Keratinocyte (primary cell): ENCODE measurements around the gene MYO9A. TPM values are rescaled to one million over a fixed set of nuclear protein-coding genes. Genes with fewer than 3 reads are reported as not detected.

ENCODE experiments used
- DNase-seq: peaks from one replicate; pipeline ENCODE4 v3.0.0-alpha.2; 2011; ENCODE audit warnings: low read depth, missing footprints, low spot score
- FAIRE-seq: peaks from 2 replicates; lab custom pipeline; 2011; peaks lifted over from hg19 to GRCh38; lab: Jason Lieb, UNC
- H2AFZ ChIP-seq: 2 replicates; pipeline ENCODE4 v1.6.0; 2012; ENCODE audit warnings: low read length, control low read depth, inconsistent platforms; ENCODE audit not compliant: control insufficient read depth
- H3K27ac ChIP-seq: 2 replicates; pipeline ENCODE4 v1.5.1; 2011; ENCODE audit warnings: low read length; ENCODE audit not compliant: control insufficient read depth, insufficient read depth
- H3K27me3 ChIP-seq: 3 replicates; pipeline ENCODE4 v1.6.0; 2011; ENCODE audit warnings: low read length; ENCODE audit not compliant: control insufficient read depth, insufficient read depth; ENCODE audit errors: extremely low read depth
- H3K36me3 ChIP-seq, 2 experiments: 2 replicates in 1 of 2; 3 replicates in 1 of 2; pipeline ENCODE4 v1.5.1; 2011; ENCODE audit warnings: low read length in 2 of 2, mild to moderate bottlenecking in 1 of 2; ENCODE audit not compliant: control insufficient read depth in 2 of 2, insufficient read depth in 2 of 2; ENCODE audit errors: extremely low read depth in 1 of 2
- H3K4me1 ChIP-seq: 3 replicates; pipeline ENCODE4 v1.5.1; 2011; ENCODE audit warnings: low read length; ENCODE audit not compliant: control insufficient read depth, insufficient read depth; ENCODE audit errors: extremely low read depth
- H3K4me2 ChIP-seq: 3 replicates; pipeline ENCODE4 v1.6.0; 2011; ENCODE audit warnings: low read depth, low read length; ENCODE audit not compliant: control insufficient read depth, insufficient read depth; ENCODE audit errors: extremely low read depth
- H3K4me3 ChIP-seq, 3 experiments: fragments of 200-600 bp in 1 of 3; sonication (generic) in 1 of 3; 2 replicates in 2 of 3; 3 replicates in 1 of 3; pipeline ENCODE4 v1.5.1; 2011 to 2016; ENCODE audit warnings: low read length in 3 of 3, mild to moderate bottlenecking in 3 of 3, control low read depth in 2 of 3, inconsistent platforms in 1 of 3, low read depth in 1 of 3, mixed read lengths in 1 of 3, mixed run types in 1 of 3, moderate library complexity in 1 of 3; ENCODE audit not compliant: control insufficient read depth in 2 of 3, insufficient read depth in 2 of 3; ENCODE audit errors: extremely low read depth in 1 of 3
- H3K79me2 ChIP-seq: 2 replicates; pipeline ENCODE4 v1.6.0; 2012; ENCODE audit warnings: low read length; ENCODE audit not compliant: control insufficient read depth, insufficient read depth
- H3K9ac ChIP-seq: 3 replicates; pipeline ENCODE4 v1.6.0; 2011; ENCODE audit warnings: low read length; ENCODE audit not compliant: control insufficient read depth, insufficient read depth; ENCODE audit errors: extremely low read depth
- H3K9me1 ChIP-seq: 3 replicates; pipeline ENCODE4 v1.6.0; 2011; ENCODE audit warnings: low read length; ENCODE audit not compliant: control insufficient read depth, insufficient read depth; ENCODE audit errors: extremely low read depth
- H3K9me3 ChIP-seq: 2 replicates; pipeline ENCODE4 v1.5.1; 2012; ENCODE audit warnings: low read depth, low read length; ENCODE audit not compliant: control insufficient read depth
- H4K20me1 ChIP-seq: 3 replicates; pipeline ENCODE4 v1.6.0; 2011; ENCODE audit warnings: low read length; ENCODE audit not compliant: control insufficient read depth, insufficient read depth; ENCODE audit errors: extremely low read depth
- CTCF ChIP-seq, 3 experiments: IDR thresholded peaks in 1 of 3; conservative IDR thresholded peaks in 1 of 3; optimal IDR thresholded peaks in 1 of 3; 2 replicates in 2 of 3; 3 replicates in 1 of 3; pipeline versions ENCODE3 to v1.5.1; 2011; ENCODE audit warnings: low read length in 3 of 3, mild to moderate bottlenecking in 3 of 3, moderate library complexity in 2 of 3, control low read depth in 1 of 3, inconsistent platforms in 1 of 3; ENCODE audit not compliant: insufficient read depth in 2 of 3; ENCODE audit errors: extremely low read depth in 1 of 3
- EZH2 ChIP-seq: IDR thresholded peaks from one replicate; pipeline ENCODE4 v1.6.1; 2012; ENCODE audit warnings: inconsistent platforms, mild to moderate bottlenecking, low read length, moderate library complexity
- dilution Hi-C: fragments of 300-500 bp; cut with MboI; formaldehyde crosslinking; loops from one replicate; pipeline ENCODE4 v1.7.0; 2020; ENCODE audit warnings: low sequenced_read_pairs; ENCODE audit not compliant: extremely low pct_ligation_motif_present
- polyA plus RNA-seq, 5 experiments: library from polyadenylated mRNA; depleted of rRNA in 3 of 5; stranded (reverse) in 3 of 5; stranded (forward) in 1 of 5; unstranded in 1 of 5; fragments of >200 nt; gene quantifications; 1 replicate in 1 of 5; 2 replicates in 3 of 5; 3 replicates in 1 of 5; pipeline versions ENCODE4 v1.2.1 to v1.2.3, GENCODE V29; 2011 to 2012; ENCODE audit warnings: missing spikeins in 2 of 5, low read depth in 1 of 5, low replicate concordance in 1 of 5

Gene MYO9A
- polyA plus RNA-seq, 1 donor (not counting 4 experiments of a cell fraction or from before 2014, with no cell fraction given), result 10.6 TPM

DNA sequence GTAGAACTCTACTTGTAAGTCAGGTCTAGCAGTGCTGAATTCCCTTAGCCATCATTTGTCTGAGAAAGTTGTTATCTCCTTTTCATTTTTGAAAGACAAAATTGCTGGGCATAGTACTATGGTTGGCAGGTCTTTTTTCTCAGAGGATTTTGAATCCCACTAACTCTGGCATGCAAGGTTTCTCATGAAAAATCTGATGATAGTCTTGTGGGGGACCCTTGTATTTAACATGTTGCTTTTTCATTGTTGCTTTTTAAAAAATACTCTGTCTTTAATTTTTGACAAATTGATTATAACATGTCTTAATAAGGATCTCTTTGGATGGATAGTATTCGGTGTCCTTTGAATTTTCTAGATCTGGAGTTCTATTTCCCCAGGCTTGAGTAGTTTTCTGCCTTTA, 186.7 kb downstream of the MYO9A start:
- dilution Hi-C loops, result no loop called here
- FAIRE-seq, result no peak

GRCh38 chr15:71925145-71925544, 192.8 kb downstream of the MYO9A start:
- Histone ChIP-seq H3K9me1 (no peaks in the 10 kb centered on the region), H3K9ac (no peak overlapping the region), H2AFZ (no peak overlapping the region), H3K79me2 (no peaks in the 10 kb centered on the region), H3K9me3 (no peaks in the 10 kb centered on the region), H3K36me3 (no peaks in the 10 kb centered on the region), H4K20me1 (no peaks in the 10 kb centered on the region), H3K27ac (no peak overlapping the region), H3K4me1 (peaks cover 9% of the 10 kb centered on the region), H3K4me3 (no peak overlapping the region), H3K27me3 (no peaks in the 10 kb centered on the region), H3K4me2 (no peak overlapping the region)
- no peak for DNase-seq
- TF ChIP-seq CTCF (optimal IDR thresholded peaks at IDR 0.05 in 1 of 3, IDR thresholded peaks at IDR 0.05 in 1 of 3, conservative IDR thresholded peaks at IDR 0.05 in 1 of 3; ENCODE audit: extremely low read depth in 1 of 3, insufficient read depth in 2 of 3, low read length in 3 of 3) (no peak), EZH2 (no peak)
- dilution Hi-C loops, result no loop called here
- FAIRE-seq, result no peak

More for the DNA sequence above, 186.7 kb downstream of the MYO9A start:
- H3K9me3 ChIP-seq, result no peaks in the 10 kb centered on the region
- no peak for TF ChIP-seq EZH2
- TF ChIP-seq CTCF (optimal IDR thresholded peaks at IDR 0.05 in 1 of 3, IDR thresholded peaks at IDR 0.05 in 1 of 3, conservative IDR thresholded peaks at IDR 0.05 in 1 of 3; ENCODE audit: extremely low read depth in 1 of 3, insufficient read depth in 2 of 3, low read length in 3 of 3), result no peak
- H2AFZ ChIP-seq, result no peak overlapping the region
- no peak overlapping the region for H3K4me2 ChIP-seq
- H4K20me1 ChIP-seq, result no peaks in the 10 kb centered on the region
- H3K9ac ChIP-seq, result no peak overlapping the region
- peaks cover 0 to 5% of the 10 kb centered on the region in 2 experiments for H3K36me3 ChIP-seq
- no peaks in the 10 kb centered on the region for H3K9me1 ChIP-seq
- H3K27ac ChIP-seq, result no peak overlapping the region
- H3K4me3 ChIP-seq, result no peak overlapping the region
- H3K79me2 ChIP-seq, result no peaks in the 10 kb centered on the region
- H3K27me3 ChIP-seq, result no peaks in the 10 kb centered on the region
- no peak for DNase-seq
- H3K4me1 ChIP-seq, result no peaks in the 10 kb centered on the region
